Measurements from ENCODE around the gene NUP107.

NUP107 gene

DNA sequence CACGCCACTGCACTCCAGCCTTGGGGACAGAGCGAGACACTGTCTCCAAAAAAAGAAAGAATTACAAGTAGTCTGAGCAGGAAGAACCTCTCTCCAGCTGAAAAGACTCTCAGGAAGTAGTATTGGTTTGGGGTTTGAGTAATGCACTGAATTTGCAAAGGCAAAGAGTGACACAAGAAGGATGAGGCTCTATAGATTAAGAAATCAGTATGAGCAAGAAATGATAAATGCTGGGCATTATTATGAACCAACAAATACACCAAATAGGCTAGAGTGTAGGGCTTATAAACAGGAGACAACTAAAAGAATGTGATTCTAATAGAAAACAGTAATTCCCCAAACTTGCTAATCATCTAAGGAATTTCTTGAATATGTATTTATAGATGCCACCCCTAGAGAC lies 56.6 kb downstream of the NUP107 start:
- DNase-seq = peak; percentile 7 to 61 (median 34)

DNA sequence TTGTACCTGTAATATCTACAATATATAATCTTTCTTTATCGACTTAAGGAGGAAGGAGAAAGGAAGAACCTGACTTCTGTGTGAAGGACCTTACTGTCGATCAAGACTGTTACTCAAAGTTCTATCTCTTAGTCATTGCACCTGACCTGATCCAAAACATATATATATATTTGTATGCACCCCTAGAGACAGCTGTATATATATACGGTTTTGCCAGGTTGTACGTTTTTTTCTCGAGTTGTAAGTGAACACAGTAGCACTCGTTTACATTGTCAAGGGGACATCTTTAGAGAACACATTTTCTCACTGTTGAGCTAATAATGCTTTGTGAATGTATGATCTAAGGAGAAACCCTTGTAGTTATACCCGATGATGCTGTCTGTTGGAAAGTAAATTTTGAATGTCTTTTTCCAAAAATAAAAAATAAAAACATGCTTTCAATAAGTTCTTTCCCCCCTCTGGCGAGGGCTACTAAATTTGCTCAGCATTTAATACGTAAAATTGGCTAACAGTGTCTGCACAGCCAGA lies 58.7 kb downstream of the NUP107 start:
- peak in 3 of 4 experiments; percentile 9 to 18 (median 12) for DNase-seq

DNA sequence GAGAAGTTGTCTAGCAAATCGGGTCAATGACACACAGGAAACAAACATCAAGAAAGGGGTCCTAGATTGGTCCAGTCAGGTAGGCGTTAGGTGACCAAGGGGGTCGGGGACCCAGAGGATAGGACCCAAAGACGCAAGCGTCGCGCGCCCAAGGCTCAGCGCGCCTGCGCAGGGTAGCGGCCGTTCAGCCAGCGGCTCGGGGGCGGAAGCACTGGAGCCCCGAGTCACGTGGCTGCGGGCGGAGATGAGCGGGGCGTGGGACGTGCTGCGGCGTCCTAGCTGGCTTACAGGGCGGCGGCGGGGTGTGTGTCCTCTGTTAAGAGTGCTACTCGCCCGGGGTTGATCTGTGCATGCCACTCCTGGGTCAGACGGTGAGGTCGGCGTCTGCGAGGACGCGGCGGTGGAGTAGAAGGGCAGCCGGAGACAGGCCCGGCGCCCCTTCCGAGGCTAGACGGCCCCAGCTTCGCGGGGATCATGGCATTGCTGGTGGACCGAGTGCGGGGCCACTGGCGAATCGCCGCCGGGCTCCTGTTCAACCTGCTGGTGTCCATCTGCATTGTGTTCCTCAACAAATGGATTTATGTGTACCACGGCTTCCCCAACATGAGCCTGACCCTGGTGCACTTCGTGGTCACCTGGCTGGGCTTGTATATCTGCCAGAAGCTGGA lies 59.3 kb downstream of the NUP107 start, which contains the start of gene SLC35E3:
Gene SLC35E3, plus strand, starts transcription at position 273 of the 668 bp plus-strand sequence. Its CDS starts 202 bp downstream, at position 475.
- DNase-seq = peak; percentile 97 to 98 (median 98)

- DNase-seq = peak; percentile 59 to 79 (median 68)
These were observed 59.9 kb downstream of the NUP107 start for GRCh38 chr12:68746572-68747180.

DNA sequence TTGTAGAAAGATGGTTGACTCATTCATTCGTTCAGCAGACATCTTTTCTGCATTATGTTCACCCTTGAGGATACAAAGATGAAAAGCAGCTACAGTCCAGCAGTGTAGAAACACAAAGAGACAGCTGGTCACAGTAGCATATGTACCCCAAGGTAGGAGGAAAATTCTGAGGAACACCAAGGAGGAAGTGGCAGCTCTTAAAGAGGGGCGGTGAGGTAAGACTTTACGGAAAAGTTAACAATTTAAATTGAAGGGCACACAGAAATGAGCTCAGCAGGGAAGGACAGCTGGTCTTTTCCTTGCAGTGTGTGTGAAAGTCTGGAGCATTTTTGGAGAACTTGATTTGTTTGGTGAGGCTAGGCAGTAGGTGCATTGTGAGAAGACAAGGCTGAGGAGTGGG lies 62.7 kb downstream of the NUP107 start:
- peak in 3 of 4 experiments; percentile 20 to 41 (median 27) for DNase-seq

DNA sequence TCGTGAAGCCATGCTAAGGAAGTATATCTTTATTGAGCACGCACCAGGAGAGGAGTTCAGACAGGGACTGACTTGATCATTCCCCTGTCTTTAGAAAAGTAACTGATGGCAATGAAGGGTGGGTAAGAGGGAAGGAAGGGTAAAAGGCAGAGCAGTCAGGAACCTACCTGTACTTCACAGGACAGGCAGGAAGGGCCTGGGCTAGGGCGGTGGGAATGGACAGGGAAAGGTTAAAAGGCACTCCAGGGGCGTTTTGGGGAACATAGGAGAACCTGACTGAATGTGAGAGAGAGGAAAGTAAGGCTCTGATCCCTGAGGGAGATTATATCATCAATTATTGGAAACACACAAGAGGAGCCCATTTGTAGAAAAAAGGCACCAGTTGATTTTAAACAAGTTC lies 63.1 kb downstream of the NUP107 start:
- no peak for DNase-seq

DNA sequence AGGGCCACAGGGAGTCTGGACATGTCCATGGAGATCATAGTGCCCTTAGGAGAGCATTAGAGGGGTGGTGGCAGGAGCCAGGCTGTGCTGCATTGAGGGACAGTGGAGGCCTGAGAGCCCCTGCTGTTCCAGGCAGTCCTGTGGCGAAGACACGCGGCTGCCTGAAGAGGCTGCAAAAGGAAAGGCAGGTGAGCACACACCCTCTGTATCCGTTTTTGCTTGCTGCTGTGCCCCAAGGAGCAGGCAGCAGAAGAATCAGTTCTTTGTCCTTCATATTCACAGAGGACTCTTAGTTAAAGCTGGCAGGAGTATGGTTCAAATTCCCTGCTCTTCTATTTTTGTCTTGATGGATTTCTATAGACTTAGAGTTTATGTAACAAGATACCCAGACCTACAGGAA lies 63.7 kb downstream of the NUP107 start:
- no peak for DNase-seq

DNA sequence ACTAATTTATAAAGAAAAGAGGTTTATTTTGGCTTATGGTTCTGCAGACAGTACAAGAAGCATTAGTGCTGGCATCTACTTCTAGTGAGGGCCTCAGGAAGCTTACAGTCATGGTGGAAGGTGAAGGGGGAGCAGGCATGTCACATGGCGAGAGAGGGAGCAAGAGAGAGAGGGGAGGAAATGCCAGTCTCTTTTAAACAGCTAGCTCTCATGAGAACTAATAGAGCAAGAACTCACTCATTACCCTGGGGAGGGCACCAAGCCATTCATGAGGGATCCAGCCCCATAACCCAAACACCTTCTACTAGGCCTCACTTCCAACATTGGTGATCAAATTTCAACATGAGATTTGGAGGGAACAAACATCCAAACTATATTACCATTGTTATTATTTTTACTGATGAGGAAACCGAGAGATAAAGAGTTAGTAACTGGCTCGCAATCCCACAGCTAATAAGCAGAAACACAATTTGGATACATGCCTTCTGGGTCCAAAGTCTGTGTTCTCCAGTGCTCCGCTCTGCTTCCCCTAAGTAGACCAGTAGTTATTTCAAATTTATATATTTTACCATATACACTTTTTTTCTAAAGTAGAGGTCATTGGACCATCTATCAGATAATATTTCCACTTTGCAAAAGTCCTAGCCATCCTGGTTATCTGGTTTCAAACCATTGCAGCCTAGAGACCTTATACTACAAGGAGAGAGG lies 68.9 kb downstream of the NUP107 start:
- DNase-seq = no peak

DNA sequence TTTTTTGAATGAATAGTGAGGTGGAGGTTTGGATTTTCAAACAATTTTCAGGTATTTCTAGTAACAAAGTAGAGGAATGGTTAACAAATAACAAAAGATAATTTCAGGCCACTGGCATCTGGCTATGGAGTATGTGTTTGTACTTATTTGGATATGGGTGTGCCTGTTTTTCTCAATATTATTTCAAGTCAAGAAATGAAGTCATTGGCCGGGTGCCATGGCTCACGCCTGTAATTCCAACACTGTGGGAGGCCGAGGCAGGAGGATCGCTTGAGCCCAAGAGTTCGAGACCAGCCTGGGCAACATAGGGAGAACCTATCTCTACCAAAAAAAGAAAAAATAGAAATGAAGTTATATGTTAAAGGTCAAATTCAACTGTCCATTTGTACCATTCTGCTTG lies 73.1 kb downstream of the NUP107 start:
- DNase-seq = no peak

DNA sequence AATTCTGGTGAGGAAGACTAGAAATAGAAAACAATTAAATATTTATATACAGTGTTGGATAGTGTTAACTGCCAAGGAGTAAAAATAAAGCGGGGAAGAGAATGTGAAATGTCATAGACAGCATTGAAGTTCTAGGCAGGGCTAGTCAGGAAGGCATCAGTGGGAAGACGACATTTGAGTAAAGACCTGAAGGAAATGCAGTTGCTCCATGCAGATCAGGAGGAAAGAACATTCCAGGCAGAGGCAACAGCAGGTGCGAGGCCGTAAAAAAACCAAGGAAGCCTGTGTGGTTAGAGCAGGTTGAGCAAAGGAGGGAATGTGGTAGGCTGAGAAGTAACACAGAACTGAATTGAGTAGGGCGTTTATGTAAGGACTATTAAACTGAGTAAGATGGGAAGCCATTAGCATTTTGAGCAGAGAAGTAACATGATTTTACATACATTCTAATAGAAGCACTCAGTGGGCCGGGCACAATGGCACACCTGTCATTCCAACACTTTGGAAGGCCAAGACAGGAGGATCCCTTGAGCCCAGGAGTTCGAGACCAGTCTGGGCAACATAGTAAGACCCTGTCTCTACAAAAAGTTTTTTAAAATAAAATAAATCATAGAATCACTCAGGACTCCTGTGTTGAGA lies 74.1 kb downstream of the NUP107 start:
- no peak for DNase-seq

DNA sequence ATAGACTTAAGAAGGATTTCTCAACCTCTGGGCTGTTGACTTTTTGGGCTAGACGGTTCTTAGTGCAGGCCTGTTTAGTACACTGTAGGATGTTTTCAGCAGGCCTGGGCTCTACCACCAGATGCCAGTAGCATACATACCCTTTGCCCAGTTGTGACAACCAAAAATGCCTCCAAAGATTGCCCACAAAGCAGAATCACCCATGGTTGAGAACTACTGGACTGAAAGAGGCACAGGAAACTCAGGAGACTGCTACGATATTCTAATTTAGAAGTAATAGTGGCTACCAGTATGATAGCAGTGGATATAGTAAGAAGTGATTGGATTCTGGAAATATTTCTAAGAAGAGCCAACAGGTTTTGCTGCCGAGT lies 74.6 kb downstream of the NUP107 start:
- DNase-seq = no peak

DNA sequence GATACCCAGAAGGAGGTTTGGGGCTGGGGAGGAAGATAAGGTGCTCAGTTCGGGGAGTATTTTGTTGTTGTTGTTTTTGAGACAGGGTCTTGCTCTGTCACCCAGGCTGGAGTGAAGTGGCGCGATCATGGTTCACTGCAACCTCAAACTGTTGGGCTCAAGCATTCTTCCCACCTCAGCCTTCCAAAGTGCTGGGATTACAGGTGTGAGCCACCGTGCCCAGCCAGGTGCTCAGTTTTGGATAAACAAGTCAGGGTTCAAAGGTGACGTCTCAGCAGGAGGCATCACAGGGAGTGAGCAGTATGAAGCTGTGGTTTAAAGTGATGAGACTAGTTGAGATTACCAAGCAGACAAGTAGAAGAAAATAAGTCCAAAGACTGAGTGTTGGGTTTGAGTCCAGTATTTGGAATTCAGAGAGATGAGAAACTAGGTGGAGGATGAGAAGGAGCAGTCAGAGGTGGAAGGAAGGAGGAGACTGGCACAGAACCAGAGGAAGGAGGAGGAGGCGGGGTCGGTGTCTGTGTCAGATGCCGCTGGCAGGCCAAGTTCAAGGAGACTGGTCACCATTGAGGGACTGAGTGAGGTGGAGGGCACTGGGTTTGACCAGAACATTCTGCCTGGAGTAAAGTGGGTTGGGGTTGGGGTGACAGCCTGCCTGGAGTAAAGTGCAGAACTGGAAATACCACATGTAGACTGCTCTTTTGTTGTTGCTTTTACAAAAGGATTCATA lies 75.3 kb downstream of the NUP107 start:
- DNase-seq = no peak

DNA sequence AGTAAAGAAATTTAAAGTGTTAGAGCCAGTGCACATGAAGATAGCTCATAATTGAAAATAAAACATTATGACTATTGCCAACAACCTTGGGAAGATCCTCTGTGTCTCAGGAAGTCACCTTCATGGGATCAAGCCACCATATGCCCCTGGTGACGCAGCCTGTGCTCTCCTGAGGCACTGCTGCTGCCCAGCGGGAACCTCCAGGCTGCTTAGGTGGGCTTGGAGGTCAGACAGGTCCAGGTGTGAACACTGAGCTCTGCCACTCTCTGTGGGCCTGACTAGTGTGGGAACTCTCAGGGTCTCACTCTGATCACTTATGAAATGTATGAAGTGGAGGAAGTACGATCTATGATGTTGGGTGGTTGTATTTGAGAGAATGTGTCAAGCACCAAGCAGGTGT lies 75.9 kb downstream of the NUP107 start:
- no peak for DNase-seq

- DNase-seq = no peak
These were observed 78.9 kb downstream of the NUP107 start for GRCh38 chr12:68765696-68766095.

DNA sequence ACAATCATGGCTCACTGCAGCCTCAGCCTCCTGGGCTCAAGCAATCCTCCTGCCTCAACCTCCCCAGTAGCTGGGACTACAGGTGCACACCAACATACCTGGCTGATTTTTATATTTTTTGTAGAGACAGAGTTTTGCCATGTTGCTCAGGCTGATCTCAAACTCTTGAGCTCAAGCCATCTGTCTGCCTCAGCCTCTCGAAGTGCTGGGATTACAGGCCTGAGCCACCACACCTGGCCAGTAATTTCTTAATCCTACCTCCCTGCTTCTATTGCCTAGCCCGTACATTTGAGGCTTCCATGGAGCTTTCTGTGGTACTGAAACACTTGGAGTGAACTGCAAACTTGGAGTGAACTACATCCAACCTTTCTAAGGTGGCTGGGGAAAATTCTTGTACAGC lies 79.9 kb downstream of the NUP107 start:
- no peak for DNase-seq

DNA sequence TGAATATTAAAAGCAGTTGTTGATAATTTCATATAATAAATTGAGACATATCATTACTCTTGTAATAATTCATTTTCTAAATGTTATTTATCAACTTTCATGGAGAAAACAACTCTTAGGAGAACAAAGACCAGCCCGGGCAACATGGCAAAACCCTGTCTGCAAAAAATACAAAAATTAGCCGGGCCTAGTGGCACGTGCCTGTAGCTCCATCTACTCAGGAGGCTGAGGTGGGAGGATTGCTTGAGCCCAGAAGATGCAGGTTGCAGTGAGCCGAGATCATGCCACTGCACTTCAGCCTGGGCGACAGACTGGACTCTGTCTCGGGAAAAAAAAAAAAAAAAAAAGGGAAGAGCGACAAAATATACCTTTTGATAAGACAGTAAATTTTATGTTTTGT lies 80.4 kb downstream of the NUP107 start:
- DNase-seq = no peak

DNA sequence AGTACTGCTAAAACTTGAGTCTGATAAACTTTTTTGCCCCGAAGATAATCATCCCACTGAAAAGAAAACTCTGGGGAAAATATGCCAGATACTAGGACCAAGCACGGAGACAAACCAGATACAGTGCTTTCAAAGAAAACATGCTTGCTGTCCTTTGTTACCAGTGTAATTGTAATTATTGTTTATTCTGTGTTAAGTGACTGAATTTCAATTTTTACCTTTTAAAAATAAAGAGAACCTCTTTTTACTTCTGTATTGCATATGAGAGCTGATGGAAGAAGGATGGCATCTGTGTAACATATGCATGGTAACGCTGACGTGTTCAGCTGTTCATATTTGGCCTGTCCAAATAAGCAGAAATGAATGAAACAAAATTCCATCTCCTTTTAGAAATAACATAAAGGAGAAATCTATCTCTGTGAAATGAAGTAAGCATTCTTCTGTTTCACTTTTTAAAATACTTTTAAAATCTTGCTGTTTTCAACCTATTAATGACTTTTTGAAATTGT lies 81.7 kb downstream of the NUP107 start:
- DNase-seq = no peak

DNA sequence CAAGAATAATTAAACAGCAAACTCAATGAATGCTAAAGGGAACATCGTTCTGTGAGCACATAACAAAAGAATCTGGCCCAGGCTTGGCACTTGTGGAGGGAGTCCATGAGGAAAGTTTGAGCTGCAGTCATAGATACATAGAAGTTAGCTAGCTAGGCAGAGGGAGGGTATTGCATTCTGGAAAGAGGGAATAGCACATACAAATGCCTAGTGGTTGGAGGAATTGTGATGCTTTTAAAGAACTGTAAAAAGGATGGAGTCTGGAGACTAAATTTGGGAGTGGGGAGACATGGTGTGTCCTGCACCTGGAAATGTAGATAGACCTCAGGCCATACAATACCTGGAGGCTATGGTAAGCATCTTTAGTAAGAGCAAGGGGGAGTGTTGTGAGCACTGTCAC lies 83.2 kb downstream of the NUP107 start:
- DNase-seq = no peak

DNA sequence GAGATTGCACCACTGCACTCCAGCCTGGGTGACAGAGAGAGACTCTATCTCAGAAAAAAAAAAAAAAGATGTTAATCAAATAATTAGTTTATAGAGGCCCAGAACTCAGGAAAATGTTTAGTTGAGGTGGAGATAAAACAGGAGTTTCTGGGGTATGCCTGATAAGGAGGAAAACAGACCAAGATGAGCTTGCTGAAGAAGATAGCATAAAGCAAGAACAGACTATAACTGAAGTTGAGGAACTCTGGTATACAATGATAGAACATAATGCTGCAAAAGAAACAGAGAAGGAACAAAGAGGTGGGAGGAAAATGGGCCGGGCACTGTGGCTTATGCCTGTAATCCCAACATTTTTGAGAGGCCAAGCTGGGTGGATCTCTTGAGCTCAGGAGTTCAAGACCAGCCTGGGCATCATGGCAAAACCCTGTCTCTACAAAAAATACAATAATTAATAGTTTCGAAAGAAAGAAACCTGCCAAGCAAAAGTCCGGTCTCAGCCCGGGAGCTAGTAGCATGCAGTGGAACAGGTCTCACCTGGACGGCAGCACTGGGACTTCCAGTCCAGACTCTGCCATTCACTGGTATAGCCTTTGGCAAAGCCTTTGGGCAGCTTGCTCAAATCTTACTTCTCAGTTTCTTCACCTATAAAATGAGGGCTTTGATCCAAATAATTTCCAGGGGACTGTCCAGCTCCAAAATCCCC lies 84.6 kb downstream of the NUP107 start:
- no peak for DNase-seq

GRCh38 chr12:68772714-68773113 lies 85.9 kb downstream of the NUP107 start:
- no peak for DNase-seq

DNA sequence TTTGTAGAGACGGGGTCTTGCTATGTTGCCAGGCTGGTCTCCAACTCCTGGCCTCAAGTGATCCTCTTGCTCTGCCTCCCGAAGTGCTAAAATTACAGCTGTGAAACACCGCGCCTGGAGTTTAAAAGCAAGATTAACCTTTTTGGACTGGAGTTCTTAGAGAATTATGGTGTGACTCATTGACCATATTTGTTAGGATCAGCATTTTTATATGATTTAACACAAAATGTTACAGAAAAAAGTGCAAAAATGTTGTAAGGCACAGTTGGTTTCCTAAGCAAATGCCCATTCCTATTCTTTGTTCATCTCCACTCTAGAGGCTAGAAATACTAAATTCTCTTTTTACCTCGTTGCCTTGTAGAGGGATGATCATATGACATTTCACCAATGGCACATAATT lies 86.8 kb downstream of the NUP107 start:
- DNase-seq = peak in 2 of 4 experiments; percentile 8 to 22

Data from suppressor macrophage (primary cell).